ENCODE measurements around the gene RHBDF1. TPM values are rescaled to one million over a fixed set of nuclear protein-coding genes. Genes with fewer than 3 reads are reported as not detected.
"Not testable (repeated sequence)": the region's sequence is repeated elsewhere in the genome, so short reads cannot be mapped to it uniquely, and the experiment has no call there.

RHBDF1 gene
- total RNA-seq, 1 donor from 2014 or later = 55.5 TPM

DNA sequence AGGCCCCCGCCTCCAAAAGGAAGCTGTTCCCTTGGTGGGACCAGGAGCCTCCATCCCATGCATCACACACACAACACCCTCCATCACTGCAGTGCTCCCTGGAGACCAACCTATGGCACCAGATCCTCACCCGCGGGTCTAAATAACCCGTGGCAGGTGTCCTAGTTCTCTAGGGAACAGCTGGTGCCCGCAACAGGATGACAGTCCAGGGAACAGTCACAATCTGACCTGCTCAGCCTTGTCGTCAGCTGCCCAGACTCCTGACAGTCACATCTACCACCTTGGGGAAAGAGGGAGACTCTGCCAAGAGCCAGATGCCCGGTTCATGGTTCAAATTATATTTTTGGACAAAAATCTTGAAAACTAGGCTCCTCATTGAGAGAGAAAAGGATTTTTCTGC lies 41.8 kb downstream of the RHBDF1 start:
- not testable (repeated sequence) for H3K9me3 Mint-ChIP-seq (ENCODE audit: unreplicated experiment); H3K4me2 ChIP-seq (ENCODE audit: low read length); DNase-seq (ENCODE audit: low read depth); H3K4me3 Mint-ChIP-seq (ENCODE audit: unreplicated experiment); H3K36me3 Mint-ChIP-seq (ENCODE audit: low read depth, unreplicated experiment); FAIRE-seq; H3K27ac Mint-ChIP-seq (ENCODE audit: unreplicated experiment); H3K79me2 ChIP-seq (ENCODE audit: insufficient read depth, low read length); H3K4me3 ChIP-seq (ENCODE audit: insufficient read depth, low read depth, low read length); H3K4me1 ChIP-seq (ENCODE audit: insufficient read depth, low read length); H3K27me3 ChIP-seq (ENCODE audit: insufficient read depth, low read length); H3K9ac ChIP-seq (ENCODE audit: low read length); H2AFZ ChIP-seq (ENCODE audit: low read depth, low read length); H4K20me1 ChIP-seq (ENCODE audit: insufficient read depth, low read length); H3K27me3 Mint-ChIP-seq (ENCODE audit: low read depth, unreplicated experiment); H3K36me3 ChIP-seq (ENCODE audit: insufficient read depth, low read length); H3K9me3 ChIP-seq (ENCODE audit: insufficient read depth, low read depth, low read length); H3K27ac ChIP-seq (ENCODE audit: low read depth, low read length); H3K4me1 Mint-ChIP-seq (ENCODE audit: low read depth, unreplicated experiment)

DNA sequence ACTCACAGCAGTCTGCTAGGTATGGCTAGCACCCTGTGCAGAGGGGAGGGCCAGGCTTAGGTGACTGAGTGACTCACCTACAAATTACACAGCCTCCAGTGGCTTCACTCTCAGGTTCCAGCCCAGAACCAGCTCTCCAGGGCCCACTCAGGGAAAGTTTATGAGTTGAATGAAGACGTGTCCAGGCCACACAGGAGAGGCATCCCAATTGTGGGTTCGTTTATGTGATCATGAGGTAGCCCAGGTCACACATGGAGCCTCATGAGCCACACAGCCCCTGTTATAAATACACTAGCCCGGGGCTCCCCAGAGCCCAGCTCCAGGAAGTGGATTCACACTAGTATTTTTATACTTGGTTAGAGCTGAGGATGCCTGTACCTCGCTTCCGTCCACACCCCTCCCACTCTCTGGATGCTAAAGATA lies 46.5 kb downstream of the RHBDF1 start:
- not testable (repeated sequence) for H3K79me2 ChIP-seq (ENCODE audit: insufficient read depth, low read length); FAIRE-seq; DNase-seq (ENCODE audit: low read depth); H3K9ac ChIP-seq (ENCODE audit: low read length); H3K27me3 Mint-ChIP-seq (ENCODE audit: low read depth, unreplicated experiment); H3K4me2 ChIP-seq (ENCODE audit: low read length); H4K20me1 ChIP-seq (ENCODE audit: insufficient read depth, low read length); H2AFZ ChIP-seq (ENCODE audit: low read depth, low read length); H3K9me3 Mint-ChIP-seq (ENCODE audit: unreplicated experiment); H3K4me1 ChIP-seq (ENCODE audit: insufficient read depth, low read length); H3K36me3 Mint-ChIP-seq (ENCODE audit: low read depth, unreplicated experiment); H3K27ac ChIP-seq (ENCODE audit: low read depth, low read length); H3K4me3 ChIP-seq (ENCODE audit: insufficient read depth, low read depth, low read length); H3K4me3 Mint-ChIP-seq (ENCODE audit: unreplicated experiment); H3K36me3 ChIP-seq (ENCODE audit: insufficient read depth, low read length); H3K9me3 ChIP-seq (ENCODE audit: insufficient read depth, low read depth, low read length); H3K27ac Mint-ChIP-seq (ENCODE audit: unreplicated experiment); H3K27me3 ChIP-seq (ENCODE audit: insufficient read depth, low read length); H3K4me1 Mint-ChIP-seq (ENCODE audit: low read depth, unreplicated experiment)

DNA sequence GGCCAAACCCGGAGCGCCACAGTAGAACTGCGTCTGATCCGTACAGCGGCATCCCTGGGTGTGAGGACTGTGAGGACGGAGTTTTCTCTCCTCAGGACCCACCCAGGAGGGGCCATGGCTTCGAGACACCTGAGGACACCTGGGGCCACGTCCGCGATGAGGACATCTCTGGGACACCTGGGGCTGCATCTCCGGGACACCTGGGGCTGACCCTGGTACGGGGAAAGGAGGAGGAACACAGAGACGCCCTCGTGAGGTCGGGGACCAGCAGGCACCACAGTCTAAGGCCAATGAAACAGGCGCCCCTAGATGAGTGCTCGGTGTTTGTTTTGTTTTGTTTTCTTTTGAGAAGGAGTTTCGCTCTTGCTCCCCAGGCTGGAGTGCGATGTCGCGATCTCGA lies 48.3 kb downstream of the RHBDF1 start:
- H3K4me3 Mint-ChIP-seq (ENCODE audit: unreplicated experiment); FAIRE-seq; H3K36me3 Mint-ChIP-seq (ENCODE audit: low read depth, unreplicated experiment): not testable (repeated sequence)

DNA sequence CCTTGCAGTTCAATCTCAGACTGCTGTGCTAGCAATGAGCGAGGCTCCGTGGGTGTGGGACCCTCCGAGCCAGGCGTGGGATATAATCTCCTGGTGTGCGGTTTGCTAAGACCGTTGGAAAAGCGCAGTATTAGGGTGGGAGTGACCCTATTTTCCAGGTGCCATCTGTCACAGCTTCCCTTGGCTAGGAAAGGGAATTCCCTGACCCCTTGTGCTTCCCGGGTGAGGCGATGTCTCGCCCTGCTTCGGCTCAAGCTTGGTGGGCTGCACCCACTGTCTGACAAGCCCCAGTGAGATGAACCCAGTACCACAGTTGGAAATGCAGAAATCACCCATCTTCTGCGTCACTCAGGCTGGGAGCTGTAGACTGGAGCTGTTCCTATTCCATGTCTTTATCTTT lies 51.5 kb downstream of the RHBDF1 start:
- H3K9ac ChIP-seq (ENCODE audit: low read length); H3K27ac Mint-ChIP-seq (ENCODE audit: unreplicated experiment); H3K36me3 Mint-ChIP-seq (ENCODE audit: low read depth, unreplicated experiment); H3K27me3 ChIP-seq (ENCODE audit: insufficient read depth, low read length); H3K4me1 ChIP-seq (ENCODE audit: insufficient read depth, low read length); FAIRE-seq; H3K4me3 Mint-ChIP-seq (ENCODE audit: unreplicated experiment); H3K4me3 ChIP-seq (ENCODE audit: insufficient read depth, low read depth, low read length); DNase-seq (ENCODE audit: low read depth); H3K27ac ChIP-seq (ENCODE audit: low read depth, low read length); H3K27me3 Mint-ChIP-seq (ENCODE audit: low read depth, unreplicated experiment); H3K9me3 ChIP-seq (ENCODE audit: insufficient read depth, low read depth, low read length); H2AFZ ChIP-seq (ENCODE audit: low read depth, low read length); H3K4me1 Mint-ChIP-seq (ENCODE audit: low read depth, unreplicated experiment); H3K4me2 ChIP-seq (ENCODE audit: low read length); H3K79me2 ChIP-seq (ENCODE audit: insufficient read depth, low read length); H3K36me3 ChIP-seq (ENCODE audit: insufficient read depth, low read length); H4K20me1 ChIP-seq (ENCODE audit: insufficient read depth, low read length); H3K9me3 Mint-ChIP-seq (ENCODE audit: unreplicated experiment): not testable (repeated sequence)

More for the DNA sequence above, 48.3 kb downstream of the RHBDF1 start:
- H3K36me3 ChIP-seq (ENCODE audit: insufficient read depth, low read length); H4K20me1 ChIP-seq (ENCODE audit: insufficient read depth, low read length); H3K27ac ChIP-seq (ENCODE audit: low read depth, low read length); H3K9ac ChIP-seq (ENCODE audit: low read length); H3K9me3 Mint-ChIP-seq (ENCODE audit: unreplicated experiment); H3K27me3 ChIP-seq (ENCODE audit: insufficient read depth, low read length); H3K9me3 ChIP-seq (ENCODE audit: insufficient read depth, low read depth, low read length); H3K4me1 Mint-ChIP-seq (ENCODE audit: low read depth, unreplicated experiment); H3K79me2 ChIP-seq (ENCODE audit: insufficient read depth, low read length); H2AFZ ChIP-seq (ENCODE audit: low read depth, low read length); H3K27me3 Mint-ChIP-seq (ENCODE audit: low read depth, unreplicated experiment); H3K4me2 ChIP-seq (ENCODE audit: low read length); H3K4me1 ChIP-seq (ENCODE audit: insufficient read depth, low read length); H3K27ac Mint-ChIP-seq (ENCODE audit: unreplicated experiment); H3K4me3 ChIP-seq (ENCODE audit: insufficient read depth, low read depth, low read length); DNase-seq (ENCODE audit: low read depth): not testable (repeated sequence)

DNA sequence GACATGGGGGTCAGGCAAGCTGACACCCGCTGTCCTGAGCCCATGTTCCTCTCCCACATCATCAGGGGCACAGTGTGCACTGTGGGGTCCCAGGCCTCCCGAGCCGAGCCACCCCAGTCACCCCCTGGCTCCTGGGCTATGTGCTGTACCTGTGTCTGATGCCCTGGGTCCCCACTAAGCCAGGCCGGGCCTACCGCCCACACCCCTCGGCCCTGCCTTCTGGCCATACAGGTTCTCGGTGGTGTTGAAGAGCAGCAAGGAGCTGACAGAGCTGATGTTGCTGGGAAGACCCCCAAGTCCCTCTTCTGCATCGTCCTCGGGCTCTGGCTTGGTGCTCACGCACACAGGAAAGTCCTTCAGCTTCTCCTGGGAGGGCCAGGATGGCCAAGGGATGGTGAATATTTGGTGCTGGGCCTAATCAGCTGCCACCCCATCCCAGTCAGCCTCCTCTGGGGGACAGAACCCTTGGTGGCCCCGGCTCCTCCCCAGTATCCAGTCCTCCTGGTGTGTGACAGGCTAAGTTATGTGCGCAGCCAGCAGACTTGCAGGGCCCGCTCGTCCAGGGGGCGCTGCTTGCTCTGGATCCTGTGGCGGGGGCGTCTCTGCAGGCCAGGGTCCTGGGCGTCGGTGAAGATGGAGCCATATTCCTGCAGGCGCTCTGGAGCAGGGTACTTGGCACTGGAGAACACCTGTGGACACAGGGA lies 55.2 kb downstream of the RHBDF1 start:
- H3K9me3 ChIP-seq (ENCODE audit: insufficient read depth, low read depth, low read length); H3K4me3 ChIP-seq (ENCODE audit: insufficient read depth, low read depth, low read length); H3K4me1 ChIP-seq (ENCODE audit: insufficient read depth, low read length); FAIRE-seq; H3K4me2 ChIP-seq (ENCODE audit: low read length); DNase-seq (ENCODE audit: low read depth); H3K27me3 Mint-ChIP-seq (ENCODE audit: low read depth, unreplicated experiment); H3K36me3 Mint-ChIP-seq (ENCODE audit: low read depth, unreplicated experiment); H3K27ac Mint-ChIP-seq (ENCODE audit: unreplicated experiment); H3K9me3 Mint-ChIP-seq (ENCODE audit: unreplicated experiment); H4K20me1 ChIP-seq (ENCODE audit: insufficient read depth, low read length); H3K4me3 Mint-ChIP-seq (ENCODE audit: unreplicated experiment); H3K27ac ChIP-seq (ENCODE audit: low read depth, low read length); H3K79me2 ChIP-seq (ENCODE audit: insufficient read depth, low read length); H3K27me3 ChIP-seq (ENCODE audit: insufficient read depth, low read length); H2AFZ ChIP-seq (ENCODE audit: low read depth, low read length); H3K4me1 Mint-ChIP-seq (ENCODE audit: low read depth, unreplicated experiment); H3K9ac ChIP-seq (ENCODE audit: low read length); H3K36me3 ChIP-seq (ENCODE audit: insufficient read depth, low read length): not testable (repeated sequence)
